Amygdala (tissue), 56 donors: ENCODE measurements around the gene PLA2G7.
"Not testable (repeated sequence)": the region's sequence is repeated elsewhere in the genome, so short reads cannot be mapped to it uniquely, and the experiment has no call there.

ENCODE experiments used
- DNase-seq, 56 donors: peaks; one replicate each; lab custom pipeline; 2025; lab: John Stamatoyannopoulos, UW

PLA2G7 gene

GRCh38 chr6:46734867-46735719 is at the start of gene PLA2G7:
Gene PLA2G7, minus strand, starts transcription at chr6:46735375. Its CDS starts 12,484 bp downstream, at chr6:46722891.
- DNase-seq = peak in 19 of 56 donors; percentile 4 to 50 (median 31)

DNA sequence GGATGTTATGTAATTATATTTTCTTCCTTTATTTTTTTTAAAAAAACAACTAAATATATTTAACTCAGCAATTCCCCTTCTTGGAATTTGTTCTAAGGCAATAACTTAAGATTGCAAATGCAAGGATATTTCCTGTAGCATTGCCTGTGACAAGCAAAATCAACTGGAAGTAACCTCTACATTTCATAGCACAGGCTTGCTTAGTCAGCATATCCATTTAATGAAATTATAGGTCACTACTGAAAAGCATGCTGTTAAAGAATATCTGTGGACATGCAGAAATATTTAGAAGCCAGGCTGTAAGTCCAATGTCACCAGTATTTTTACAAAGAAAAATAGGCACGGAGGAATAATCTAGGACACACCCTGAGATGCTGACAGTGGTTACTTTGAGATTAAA is 49.4 kb upstream of the PLA2G7 start:
- no peak for DNase-seq

DNA sequence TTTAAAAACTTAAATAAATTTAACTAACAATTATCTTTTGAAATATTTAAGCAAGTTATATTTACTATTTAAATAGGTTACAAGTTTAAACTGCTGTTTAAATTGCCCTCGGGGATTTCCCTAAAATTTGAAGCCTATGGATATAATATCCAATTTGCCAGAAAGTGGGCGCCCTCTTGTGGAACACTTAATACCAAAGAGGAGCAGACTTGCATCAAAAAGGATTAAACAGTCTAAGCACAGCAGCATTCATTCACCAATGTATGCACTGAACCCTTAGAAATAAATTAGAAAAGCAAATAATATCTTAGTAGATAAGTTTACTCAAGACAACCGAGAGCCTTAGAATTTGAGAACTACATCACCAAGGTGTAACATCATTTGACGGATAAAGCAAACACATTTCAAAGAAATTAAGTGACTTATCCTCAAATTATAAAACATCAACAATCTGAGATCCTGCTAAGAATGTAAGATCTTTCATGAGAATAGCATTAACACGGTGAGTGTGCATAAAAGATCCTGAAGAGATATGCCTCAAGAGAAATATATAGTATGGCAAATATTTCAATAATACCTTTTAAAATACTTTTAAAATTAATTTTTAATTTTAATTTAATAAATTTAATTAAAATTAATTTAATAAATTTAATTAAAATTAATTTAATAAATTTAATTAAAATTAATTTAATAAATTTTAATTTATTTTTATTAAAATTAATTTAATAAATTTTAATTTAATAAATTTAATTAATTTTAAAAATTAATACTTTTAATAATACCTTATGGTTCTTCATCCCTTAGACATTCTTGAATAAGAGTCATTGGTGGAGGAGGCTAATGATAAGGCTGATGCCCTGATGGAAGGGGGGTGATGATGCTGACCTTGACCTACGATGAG is 46.6 kb upstream of the PLA2G7 start:
- peak in 23 of 56 donors; percentile 1 to 83 (median 17) for DNase-seq

DNA sequence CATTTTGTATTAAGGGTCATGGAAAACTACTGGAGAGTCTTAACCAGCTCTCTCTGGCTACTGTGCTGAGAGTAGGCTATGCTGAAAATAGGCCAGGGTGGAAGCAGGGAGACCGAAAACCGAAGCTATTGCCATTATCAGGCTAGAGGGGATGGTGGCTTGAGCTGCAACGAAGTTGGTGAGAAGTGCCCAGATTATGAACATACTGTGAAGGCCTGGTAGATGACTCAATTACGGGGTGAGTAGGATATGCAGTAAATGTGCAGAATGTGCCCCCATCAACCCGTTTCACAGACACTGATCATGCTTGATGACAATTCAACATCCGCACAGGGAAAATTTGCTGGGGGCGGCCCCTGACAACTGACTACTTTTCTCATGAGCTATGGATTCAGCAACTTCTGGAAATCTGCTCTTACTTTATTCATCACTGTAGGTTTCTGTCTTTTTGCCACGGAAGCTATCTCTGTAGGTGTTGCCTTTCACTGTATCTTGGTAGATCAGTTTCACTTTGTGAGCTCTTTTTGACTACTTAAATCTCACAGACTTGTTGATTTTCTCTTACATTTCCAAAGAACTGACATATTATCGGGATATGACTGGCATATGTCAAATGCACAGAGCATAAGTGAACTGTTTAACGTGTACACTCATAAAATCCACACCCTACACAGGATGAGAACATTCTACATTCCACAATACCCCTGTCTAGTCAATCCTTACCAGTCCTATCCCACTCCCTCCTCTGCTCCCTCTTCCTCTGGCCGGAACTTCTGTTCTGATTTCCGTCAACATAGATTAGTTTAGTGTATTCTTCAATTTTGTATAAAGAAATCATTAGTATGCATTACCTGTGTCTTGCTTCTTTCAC is 42.5 kb upstream of the PLA2G7 start:
- DNase-seq = no peak

DNA sequence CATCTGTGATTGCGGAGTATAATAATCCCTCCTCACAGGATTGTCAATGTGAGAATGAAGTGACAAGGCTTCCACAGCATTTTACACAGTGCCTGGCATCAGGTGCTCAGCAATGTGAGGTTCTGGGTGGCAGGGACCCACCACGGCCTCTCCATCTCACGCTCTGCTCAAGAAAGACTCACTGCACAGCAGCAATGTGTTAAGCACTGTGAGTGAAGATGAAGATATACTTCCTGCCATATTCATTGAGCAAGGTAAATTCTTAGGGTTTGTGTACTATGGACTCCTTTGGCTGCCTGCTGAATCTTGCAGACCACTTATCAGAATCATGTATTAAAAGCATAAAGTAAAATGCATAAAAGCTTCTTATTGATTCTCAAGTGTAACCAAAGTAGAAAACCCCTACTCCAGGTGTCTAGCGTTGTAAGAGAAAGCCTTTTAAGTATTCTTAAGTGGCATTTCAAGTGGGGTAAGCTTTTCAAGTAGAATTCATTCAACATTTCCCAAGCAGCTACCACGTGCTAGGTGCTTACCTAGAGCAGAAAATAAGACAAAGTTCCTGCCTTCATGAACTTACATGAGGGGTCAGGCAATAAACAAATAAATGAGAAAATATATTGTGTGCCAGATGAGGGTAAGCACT is 41.0 kb upstream of the PLA2G7 start:
- no peak for DNase-seq

- not testable (repeated sequence) for DNase-seq
Observed at GRCh38 chr6:46774736-46775135, 39.6 kb upstream of the PLA2G7 start.

DNA sequence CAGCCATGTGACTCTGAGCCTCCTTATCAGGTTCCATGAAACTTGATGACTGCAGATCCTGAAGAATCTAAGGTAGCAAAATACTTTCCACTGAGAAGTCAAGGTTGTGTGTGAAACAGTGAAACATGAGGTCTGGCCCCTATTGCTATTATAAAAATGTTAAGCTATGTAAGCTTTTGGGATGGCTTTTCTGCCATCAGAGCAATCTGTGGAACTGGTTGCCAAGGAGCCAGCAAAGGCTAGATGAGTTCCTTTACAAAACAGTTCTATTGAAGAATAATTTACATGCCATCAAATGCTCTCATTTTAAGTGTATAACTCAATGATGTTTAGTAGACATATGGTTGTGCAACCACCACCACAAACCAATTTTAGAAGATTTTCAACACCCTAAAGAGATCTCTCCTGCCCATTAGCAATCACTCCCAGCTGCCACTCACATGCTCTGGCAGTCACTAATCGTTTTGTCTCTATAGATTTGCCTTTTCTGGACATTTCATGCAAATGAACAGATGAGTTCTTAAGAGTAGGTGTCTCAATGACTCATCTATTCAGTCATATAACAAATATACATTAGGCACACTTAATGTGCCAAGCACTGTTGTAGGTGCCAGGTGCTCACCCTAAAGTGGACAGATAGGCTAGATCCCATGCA is 38.2 kb upstream of the PLA2G7 start:
- peak in 3 of 56 donors; percentile 11 to 13 (median 13) for DNase-seq

GRCh38 chr6:46772762-46773161 is 37.6 kb upstream of the PLA2G7 start:
- DNase-seq = peak in 21 of 56 donors; percentile 2 to 61 (median 14)

DNA sequence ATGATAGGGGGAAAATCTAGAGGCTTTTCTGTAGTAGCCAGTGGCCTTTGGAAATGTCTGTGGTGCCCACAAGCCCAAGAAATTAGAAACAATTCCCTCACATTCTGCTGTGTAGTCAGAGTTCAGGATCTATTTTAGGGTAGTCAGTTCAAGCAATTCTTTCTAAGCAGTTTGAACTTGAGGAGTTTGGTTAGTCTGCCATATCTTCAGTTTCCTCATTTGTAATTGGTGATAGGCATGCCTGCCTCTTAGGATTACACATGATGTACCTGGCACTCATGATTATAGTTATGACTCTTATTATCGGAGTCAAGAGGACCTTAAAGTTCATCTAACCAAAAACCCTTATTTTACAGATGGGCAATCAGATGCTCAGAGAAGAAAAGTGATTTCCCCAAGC is 36.8 kb upstream of the PLA2G7 start:
- no peak for DNase-seq

DNA sequence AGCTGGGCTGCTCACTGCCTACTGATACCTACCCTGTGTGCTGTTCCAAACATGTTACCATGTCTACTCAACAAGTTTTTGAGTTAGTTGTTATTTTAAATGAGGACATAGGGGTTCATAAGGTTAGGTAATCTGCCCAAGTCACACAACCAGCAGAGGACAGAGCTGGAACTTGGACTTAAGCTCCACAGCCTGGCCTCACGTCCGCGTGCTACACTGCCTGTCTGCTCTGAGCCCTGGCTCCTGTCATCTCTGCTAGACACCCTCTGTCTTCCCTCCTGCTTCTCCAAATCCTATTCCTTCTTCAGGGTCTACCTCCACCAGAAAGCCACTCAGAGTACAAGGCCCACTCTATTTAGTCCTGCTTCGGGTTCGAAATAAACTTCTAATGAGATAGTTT is 29.8 kb upstream of the PLA2G7 start:
- no peak for DNase-seq

- not testable (repeated sequence) for DNase-seq
Observed at GRCh38 chr6:46764280-46764679, 29.1 kb upstream of the PLA2G7 start.

GRCh38 chr6:46763466-46763865 is 28.3 kb upstream of the PLA2G7 start:
- DNase-seq = no peak

DNA sequence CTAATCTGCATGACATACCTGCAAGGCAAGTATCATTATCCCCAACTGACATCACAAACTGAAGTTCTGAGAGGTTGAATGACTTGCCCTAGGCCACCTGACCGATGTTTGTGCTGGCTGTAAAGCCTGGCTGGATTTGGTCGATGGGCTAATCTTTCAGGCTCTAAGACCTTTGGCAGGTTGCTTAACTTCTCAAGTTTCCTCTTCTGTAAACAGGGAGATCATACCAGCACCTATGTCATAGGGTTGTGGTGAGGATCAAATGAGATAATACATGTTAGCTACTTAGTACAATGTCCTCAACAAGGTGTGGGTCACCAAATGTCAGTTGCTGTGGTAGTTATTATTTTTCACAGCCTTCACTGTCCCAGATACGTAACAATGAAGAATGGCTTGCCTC is 25.8 kb upstream of the PLA2G7 start:
- DNase-seq = no peak

DNA sequence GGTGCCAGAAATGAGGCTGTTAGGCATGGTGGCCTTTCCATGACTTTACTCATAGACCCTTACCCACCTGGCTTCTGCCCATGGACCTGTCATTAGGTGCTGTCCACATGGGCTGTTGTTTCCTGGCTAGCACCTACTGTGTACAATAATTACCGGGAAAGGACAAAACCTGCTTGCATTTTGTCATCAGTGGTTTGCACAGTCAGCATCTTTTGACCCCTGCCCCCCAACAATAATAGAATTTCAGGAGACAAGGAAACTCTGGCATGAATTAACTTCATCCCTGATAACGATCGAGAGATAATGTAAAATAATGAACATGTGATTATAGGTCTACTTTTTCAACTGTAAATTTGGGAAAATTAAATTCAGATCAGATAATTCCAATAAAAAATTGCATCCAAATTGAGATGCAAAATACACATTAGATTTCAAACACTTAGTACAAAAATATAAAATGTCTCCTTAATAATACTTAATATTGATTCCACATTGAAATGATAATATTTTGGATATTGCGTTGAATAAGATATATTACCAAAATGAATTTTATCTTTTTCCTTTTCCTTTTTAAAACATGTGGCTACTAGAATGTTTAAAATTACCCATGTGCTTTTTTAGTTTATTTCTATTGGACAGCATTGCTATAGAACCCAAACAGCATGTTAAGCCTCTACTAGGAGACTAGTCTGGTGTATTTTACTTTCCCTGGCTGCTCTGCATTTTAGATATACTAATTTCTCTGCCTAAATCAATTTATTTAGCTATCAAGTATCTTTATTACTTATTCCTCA is 24.0 kb upstream of the PLA2G7 start:
- no peak for DNase-seq

DNA sequence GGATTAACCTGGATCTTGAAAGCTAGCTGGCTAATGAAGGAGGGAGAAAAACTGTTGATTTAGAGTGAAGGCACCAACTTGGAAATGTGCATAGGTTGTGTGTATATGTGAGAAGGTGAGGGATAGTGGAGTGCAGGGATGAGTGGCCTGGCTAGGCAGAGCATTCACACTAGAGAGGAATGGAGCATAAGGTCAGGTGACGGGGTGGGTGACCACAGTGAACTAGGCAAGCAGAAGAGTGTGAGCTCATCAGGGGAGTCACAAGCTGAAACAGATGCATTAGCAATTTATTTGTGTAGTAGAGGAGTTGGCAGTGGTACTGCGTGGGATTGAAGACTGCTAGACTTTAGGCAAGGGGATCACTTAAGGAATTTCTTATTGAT is 22.0 kb upstream of the PLA2G7 start:
- no peak for DNase-seq

- DNase-seq = no peak
Observed at GRCh38 chr6:46756469-46757213, 21.5 kb upstream of the PLA2G7 start.

DNA sequence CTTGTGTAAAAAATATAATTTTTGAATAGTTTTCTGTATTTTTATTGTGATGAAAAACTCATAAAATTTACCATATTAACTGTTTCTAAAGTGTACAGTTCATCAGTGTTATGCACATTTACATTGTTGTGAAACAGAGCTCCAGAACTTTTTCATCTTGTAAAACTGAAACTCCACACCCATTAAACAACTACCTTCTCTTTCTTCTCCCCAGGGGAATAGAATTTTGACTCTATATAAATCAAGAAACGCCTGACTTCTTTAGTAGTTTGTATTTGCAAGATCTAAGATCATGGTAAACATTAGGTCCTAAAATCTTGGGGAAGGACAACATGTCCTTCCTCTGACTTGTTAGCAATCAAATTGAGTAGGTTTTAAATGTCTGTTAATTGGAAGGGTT is 20.7 kb upstream of the PLA2G7 start:
- DNase-seq = no peak

DNA sequence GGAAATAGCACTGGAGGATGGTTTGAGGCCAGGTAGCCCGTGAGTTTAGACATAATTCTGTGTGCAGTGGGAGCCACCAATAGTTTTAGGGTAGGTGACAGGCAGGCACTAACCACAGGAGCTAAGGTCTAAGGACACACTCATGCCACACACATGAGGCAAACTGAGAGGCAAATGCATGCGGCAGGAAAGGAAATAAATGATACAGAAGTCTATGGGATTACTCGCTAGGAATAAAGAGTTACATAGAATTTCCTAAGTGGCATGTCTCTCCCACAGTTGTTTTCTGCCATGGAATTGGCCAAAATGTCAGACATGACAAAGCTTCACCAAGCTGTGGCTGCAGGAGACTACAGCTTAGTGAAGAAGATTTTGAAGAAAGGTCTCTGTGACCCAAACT is 16.5 kb upstream of the PLA2G7 start:
- DNase-seq = no peak
